HG03558 (cell line): ENCODE data around the gene ATP6V1F.

ENCODE experiments used
- ATAC-seq: cut with Tn5 transposase; IDR thresholded peaks from one replicate; pipeline ENCODE4 v1.9.1; 2021; ENCODE audit warnings: moderate number of reproducible peaks; ENCODE audit not compliant: unreplicated experiment; ENCODE audit errors: extremely low read depth

Gene ATP6V1F

GRCh38 chr7:128862571-128863432 is at the start of gene ATP6V1F:
Gene ATP6V1F, plus strand, starts transcription at chr7:128862856. Its CDS starts 49 bp downstream, at chr7:128862905.
- peak; percentile 62 for ATAC-seq

DNA sequence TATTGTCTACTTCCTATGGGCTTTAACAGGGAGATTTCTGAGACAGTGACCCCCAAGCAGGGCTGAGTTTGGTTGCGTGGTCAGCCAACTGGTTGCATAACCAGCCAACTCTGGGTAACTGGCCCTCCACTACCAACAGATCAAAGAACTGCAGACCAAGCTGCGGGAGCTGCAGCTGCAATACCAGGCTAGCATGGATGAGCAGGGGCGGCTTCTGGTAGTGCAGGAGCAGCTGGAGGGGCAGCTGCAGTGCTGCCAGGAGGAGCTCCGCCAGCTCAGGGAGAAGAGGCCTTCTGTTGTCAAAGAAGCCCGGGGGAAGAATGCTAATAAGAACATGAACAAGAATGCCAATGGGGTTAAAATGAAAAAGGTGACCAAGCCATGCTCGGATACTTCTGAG is 48.2 kb upstream of the ATP6V1F start:
- ATAC-seq = no peak

DNA sequence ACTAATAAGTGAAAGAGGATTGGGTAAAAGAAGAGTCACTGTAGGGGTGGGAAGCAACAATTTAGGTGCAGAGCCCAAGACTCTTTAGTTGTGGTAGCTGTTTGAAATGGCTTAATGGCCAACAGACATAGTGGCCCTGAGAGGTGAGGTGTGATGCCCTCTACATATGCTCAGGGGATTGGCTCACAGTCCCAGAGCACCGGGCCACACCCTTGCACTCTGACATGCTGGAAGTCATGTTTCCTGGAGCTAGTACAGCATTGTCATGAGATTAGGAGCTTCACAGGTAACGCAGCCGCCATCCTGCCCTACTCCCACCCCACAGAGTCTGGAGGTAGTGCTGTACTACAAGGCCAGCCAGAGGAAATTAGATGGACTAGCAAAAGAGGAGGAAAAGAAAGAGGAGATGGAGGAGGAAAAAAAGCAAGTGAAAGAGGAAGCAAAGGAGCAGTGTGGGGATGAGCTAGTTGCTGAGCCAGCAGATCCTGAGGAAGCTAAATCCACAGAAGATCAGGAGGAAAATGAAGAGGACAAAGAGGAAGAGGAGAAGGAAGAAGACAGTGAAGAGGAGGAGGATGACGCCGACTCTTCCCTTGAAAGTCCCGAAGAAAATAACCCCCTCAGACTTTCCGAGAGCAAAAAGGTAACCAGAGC is 47.2 kb upstream of the ATP6V1F start:
- no peak for ATAC-seq

DNA sequence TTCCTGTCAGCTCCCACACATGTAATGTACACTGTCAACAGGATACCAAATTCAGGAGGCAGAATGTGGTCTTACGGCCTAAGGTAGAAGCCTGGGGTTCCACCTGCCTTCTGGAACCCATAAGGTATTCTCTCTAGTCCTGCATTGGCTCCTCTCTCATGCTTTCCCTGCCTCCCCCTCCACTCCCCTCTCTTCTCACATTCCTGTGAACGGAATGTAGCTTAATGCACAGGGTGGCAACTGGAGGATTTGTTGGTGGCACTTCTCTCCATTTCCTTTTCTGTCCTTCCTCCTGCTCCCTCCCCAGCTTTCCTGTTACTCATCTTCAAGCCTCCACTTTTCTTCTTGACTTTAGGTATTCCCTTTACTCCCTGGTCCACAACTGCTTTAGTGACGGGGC is 44.0 kb upstream of the ATP6V1F start:
- no peak for ATAC-seq

DNA sequence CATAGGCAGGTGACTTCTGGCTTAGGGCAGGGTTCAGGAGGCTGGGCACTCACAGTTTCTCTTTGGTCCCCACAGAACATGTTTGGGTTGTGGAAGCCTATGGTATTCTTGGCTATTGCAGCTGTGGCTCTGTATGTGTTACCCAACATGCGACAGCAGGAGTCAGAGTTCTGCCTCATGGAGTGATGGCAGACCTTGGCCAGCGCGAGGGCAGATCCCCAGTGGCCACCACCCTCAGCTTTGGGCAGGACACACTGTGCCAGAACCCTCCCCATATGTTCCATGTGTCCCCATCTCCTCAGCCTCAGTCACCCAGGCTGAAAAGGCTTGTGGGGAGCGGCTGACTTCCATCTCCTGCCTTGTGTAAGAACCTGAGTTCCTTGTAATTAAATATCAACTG is 40.9 kb upstream of the ATP6V1F start:
- no peak for ATAC-seq

DNA sequence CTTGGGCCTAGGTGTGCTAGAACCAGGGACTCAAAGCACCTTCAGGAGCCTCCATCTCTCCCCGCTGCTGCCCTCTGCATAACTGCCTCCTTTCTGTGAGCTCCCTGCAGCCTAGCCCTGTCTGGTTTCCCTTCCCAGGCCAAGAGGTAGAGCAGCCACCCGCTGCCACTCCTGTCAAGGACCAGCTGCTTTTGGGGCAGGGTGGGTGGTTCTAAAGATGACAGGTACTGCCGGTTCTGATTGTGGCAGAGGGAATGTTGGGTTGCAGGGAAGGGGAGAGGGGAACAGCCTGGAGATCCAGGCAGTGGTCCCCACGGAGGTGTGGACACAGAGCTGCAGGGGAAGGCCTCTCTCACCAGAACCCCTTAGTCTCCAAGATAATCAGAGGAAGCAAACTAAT is 36.1 kb upstream of the ATP6V1F start:
- no peak for ATAC-seq

GRCh38 chr7:128826916-128827247 is 35.8 kb upstream of the ATP6V1F start:
- ATAC-seq = no peak

DNA sequence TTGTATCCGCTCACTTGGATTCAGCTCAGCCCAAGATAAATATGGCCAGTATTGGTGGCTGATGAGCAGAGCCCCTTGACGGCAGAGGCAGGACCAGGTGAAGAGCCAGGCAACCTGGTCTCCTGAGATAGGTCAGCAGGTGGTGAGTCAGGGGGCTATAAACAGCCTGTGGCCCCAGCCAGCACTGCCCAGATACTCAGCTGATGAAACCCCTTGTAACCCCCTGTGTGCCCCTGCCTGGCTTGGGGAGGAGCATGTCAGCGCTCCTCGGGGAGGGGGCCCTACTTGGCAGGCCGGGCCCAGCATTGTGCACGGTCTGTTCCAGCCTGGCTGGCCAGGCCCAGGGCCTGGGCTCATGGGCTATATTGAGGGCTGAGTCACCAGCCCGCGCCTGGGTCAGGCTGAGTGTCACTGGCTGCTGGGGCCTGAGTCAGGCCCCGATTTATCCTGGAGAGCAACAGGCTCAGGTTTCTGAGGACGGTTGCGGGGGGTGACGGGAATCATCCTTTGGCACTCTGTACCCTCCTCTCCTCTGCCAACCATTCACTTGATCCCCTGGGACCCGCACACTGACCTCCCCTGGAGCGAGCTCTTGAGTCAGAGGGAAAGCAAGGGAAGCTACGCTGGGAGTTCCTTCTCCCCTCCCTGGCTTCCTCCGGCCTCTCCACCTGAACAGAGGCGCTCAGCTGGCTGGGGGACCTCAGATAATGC is 35.3 kb upstream of the ATP6V1F start:
- ATAC-seq = no peak

DNA sequence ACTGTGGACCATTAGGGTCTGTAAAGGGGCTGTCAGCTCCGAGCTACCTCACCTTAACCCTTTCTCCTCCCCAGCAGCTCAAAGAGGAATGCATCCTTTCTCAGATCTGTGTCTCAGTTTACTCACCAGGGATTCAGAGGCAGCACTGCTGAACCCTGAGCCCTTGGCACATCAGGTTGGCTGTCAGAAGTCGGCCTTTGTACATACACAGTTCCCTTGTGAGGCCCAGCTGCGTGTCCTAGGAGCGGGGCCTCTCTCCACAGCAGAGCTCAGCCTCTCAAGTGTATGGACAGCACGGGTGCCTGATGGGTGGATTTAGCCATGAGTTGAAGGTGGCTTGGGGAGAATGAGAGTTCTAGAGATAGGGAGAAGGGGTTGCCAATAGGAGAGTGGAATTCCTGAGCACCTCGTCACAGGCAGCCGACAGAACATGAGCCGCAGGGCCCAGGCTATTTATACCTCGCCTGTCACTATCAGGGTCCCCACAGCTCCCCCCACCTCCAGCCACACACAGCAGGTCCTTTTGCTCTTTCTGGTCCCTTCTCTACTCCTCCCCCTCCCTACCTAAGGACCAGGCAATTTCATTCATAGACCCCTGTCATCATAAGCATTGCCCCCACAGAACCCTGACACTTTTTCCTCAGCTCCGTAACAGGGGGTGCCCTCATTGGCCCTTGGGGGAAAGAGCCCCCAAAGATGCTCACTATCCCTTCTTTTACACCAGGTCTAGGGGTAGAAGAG is 34.5 kb upstream of the ATP6V1F start:
- no peak for ATAC-seq

DNA sequence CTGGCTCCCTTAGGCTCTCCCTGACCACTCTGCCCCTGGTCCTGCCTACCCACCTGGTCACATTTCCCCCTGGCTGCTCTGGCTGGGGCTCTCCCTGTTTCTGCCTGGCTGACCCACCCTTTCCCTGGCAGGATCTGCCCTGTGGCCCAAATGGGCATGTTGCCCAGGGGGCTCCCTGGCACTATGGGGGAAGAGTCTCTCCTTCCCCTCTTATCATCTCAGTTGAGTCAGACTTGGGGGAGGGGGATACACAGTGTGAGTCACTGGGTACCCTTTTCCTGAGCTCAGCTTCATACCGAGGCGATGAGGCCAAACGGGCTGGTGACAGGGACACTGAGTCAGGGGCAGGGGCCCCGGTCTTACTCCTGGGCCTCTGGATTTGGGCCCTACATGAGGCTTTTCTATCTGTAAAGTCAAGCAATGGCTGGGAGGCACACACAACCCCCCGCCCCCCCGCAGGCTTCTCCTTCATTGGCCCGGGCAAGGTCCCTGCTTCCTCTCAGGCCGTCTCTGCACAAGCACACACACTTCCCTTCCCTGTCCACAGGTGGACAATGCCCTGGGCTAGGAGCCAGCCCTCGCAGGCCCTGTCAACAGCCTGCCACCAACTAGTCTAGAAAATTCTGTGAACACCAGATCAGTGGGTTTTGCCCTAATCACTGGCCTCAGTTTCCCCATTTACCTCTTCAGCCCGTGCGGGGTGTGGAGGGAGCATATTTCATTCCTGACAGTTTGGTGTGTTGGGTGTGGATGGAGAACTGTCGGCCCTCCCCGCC is 33.1 kb upstream of the ATP6V1F start:
- ATAC-seq = no peak

- ATAC-seq = no peak
These were observed 32.2 kb upstream of the ATP6V1F start, which contains the start of gene FLNC for GRCh38 chr7:128830231-128831177. Gene FLNC, plus strand, starts transcription at chr7:128830406. Its CDS starts 232 bp downstream, at chr7:128830638.

DNA sequence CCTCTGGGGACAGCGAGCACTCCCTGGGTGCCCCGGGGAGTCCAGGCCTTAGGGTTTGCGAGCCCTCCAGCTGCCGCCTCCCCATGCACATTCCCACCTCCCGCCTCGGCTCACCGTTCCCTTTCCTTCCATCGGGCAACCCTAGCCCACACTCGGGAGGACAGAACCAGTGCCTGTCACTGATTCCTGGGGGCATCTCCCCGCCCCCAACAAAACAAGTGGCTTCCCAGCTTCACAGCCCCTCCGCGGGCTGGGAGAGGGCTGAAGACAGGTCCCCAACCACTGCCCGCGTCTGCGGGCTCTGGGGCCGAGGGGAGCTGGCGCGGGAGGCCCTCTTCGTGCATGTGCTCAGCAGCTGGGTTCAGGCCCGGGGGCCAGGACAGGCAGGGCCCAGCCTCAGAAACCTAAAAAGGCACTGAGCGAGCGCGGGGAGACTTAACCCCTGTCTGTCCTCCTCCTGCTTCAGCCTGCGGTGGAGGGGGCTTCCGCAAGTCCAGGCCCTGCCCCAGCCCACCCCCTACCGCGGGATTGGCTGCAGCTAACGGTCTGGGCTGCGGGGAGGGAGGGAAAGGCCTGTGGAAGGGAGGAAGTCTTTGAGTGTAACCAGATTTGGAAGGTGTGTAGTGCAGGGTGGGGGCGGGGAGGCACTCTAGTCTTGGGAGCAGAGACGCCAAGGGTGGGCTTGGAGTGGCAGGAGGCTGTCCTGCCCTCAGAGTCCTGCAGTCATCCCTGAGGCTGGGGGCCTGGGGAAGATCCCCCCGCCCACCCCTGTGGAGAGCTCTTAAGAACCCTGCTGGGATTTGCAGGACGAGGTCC is 31.3 kb upstream of the ATP6V1F start:
- no peak for ATAC-seq

- ATAC-seq = no peak
These were observed 30.4 kb upstream of the ATP6V1F start for GRCh38 chr7:128831994-128832879.

DNA sequence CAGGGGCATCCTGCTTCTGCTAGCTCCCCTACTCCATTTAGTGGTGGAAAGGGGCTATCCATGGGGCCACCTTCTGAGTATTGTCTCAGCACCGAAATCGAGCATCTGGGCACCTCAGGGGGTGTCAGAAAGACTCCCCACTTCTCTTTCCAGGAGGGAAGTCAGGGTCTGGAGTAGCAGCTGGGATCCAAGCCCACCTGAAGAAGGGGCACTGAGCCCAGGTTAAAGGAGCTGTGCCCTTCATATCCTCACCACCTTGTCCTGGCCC is 29.8 kb upstream of the ATP6V1F start:
- no peak for ATAC-seq

GRCh38 chr7:128833148-128833945 is 29.3 kb upstream of the ATP6V1F start:
- ATAC-seq = no peak

DNA sequence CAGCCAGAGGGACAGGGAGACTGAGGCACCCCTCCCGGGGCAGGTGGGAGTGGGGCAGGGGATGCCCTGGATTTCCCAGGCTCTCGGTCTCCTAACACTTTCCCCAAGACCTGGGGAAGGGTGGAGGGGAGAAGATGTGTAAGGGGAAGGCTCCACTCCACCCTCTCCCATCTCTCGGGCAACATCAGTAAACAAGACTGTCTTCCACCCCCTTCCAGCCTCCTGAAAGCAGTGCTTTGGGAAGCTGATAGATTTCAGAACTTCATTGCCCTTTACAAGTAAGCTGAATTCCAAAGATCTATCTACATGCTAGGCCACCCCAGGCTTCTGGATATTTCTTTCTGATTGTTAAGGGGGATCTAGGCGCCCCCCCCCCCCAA is 28.7 kb upstream of the ATP6V1F start:
- no peak for ATAC-seq
